Thoracic aorta (tissue), 2 donors: Measurements from ENCODE around the gene ARMC9. TPM values are rescaled to one million over a fixed set of nuclear protein-coding genes. Genes with fewer than 3 reads are reported as not detected.

Source experiments
- ATAC-seq: fragments of 150-250 bp; one replicate; pipeline ENCODE4 v1.8.0; 2017; ENCODE audit warnings: low read depth; ENCODE audit not compliant: insufficient number of reproducible peaks, low FRiP score
- DNase-seq: peaks from one replicate; pipeline ENCODE4 v3.0.0-alpha.2; 2020; ENCODE audit warnings: low spot score
- H3K27ac ChIP-seq, 2 donors: fragments of 200-600 bp; sonication (generic); 1 replicate in 1 of 2; 2 replicates in 1 of 2; pipeline ENCODE4 v1.5.1; 2016; ENCODE audit warnings: mild to moderate bottlenecking in 2 of 2, moderate library complexity in 2 of 2
- H3K27me3 ChIP-seq: fragments of 200-600 bp; sonication (generic); replicated peaks from 2 replicates; pipeline ENCODE4 v1.6.0; 2016; ENCODE audit warnings: mild to moderate bottlenecking; ENCODE audit not compliant: insufficient read depth
- H3K36me3 ChIP-seq: fragments of 200-600 bp; sonication (generic); one replicate; pipeline ENCODE4 v1.5.1; 2016
- H3K4me1 ChIP-seq, 2 donors: fragments of 200-600 bp; sonication (generic); 1 replicate in 1 of 2; 2 replicates in 1 of 2; pipeline versions ENCODE4 v1.5.1 to v1.6.0; 2016; ENCODE audit warnings: low read depth in 2 of 2, mild to moderate bottlenecking in 1 of 2; ENCODE audit not compliant: control insufficient read depth in 1 of 2
- H3K4me3 ChIP-seq: fragments of 200-600 bp; sonication (generic); 2 replicates; pipeline ENCODE4 v1.5.1; 2016; ENCODE audit warnings: mild to moderate bottlenecking
- H3K9me3 ChIP-seq: fragments of 200-600 bp; sonication (generic); 2 replicates; pipeline ENCODE4 v1.5.1; 2016
- CTCF ChIP-seq: fragments of 200-600 bp; sonication (generic); IDR thresholded peaks from one replicate; pipeline ENCODE4 v1.5.1; 2019; ENCODE audit warnings: antibody characterized with exemption
- total RNA-seq, 2 donors: library from RNA; depleted of rRNA; stranded (reverse); fragments of >200 nt; gene quantifications; one replicate each; pipeline versions ENCODE4 v1.1.0 to v1.2.3, GENCODE V29; 2016

Gene ARMC9
- total RNA-seq, 2 donors from 2014 or later, result 68.5 to 103 TPM

GRCh38 chr2:231187736-231188505 lies 10.5 kb upstream of the ARMC9 start:
- Histone ChIP-seq H3K4me3 (no peak overlapping the region), H3K4me1 (peaks cover 44 to 81% of the 10 kb centered on the region in 2 donors), H3K9me3 (no peaks in the 10 kb centered on the region), H3K36me3 (no peaks in the 10 kb centered on the region), H3K27ac (peak overlapping the region; percentile 99 to 100), H3K27me3 (no peaks in the 10 kb centered on the region)
- DNase-seq (peak; percentile 68), ATAC-seq (peak; percentile 58)
- no peak for TF ChIP-seq CTCF

- Histone ChIP-seq H3K4me1 (peaks cover 43 to 82% of the 10 kb centered on the region in 2 donors), H3K4me3 (no peak overlapping the region), H3K27me3 (no peaks in the 10 kb centered on the region), H3K9me3 (no peaks in the 10 kb centered on the region), H3K27ac (peak overlapping the region; percentile 99 to 100), H3K36me3 (no peaks in the 10 kb centered on the region)
- TF ChIP-seq CTCF, result no peak
- DNase-seq, result no peak
- ATAC-seq, result no peak
Measured at GRCh38 chr2:231188506-231189170, 9.8 kb upstream of the ARMC9 start.

- H3K4me1 ChIP-seq, result peaks cover 43 to 81% of the 10 kb centered on the region in 2 donors
Measured at GRCh38 chr2:231189171-231189530, 9.3 kb upstream of the ARMC9 start.

GRCh38 chr2:231189571-231190495 lies 8.6 kb upstream of the ARMC9 start:
- H3K4me1 ChIP-seq, result peaks cover 41 to 78% of the 10 kb centered on the region in 2 donors
- ATAC-seq (peak; percentile 38), DNase-seq (peak; percentile 52)
- peak overlapping the region; percentile 99 to 100 for H3K27ac ChIP-seq
- no peaks in the 10 kb centered on the region for H3K9me3 ChIP-seq
- no peaks in the 10 kb centered on the region for H3K27me3 ChIP-seq
- no peaks in the 10 kb centered on the region for H3K36me3 ChIP-seq
- no peak for TF ChIP-seq CTCF
- peak overlapping the region; percentile 69 for H3K4me3 ChIP-seq

More at GRCh38 chr2:231189171-231189530, 9.3 kb upstream of the ARMC9 start:
- Histone ChIP-seq H3K4me3 (no peak overlapping the region), H3K27me3 (no peaks in the 10 kb centered on the region), H3K27ac (peak overlapping the region; percentile 99 to 100), H3K9me3 (no peaks in the 10 kb centered on the region), H3K36me3 (no peaks in the 10 kb centered on the region)
- no peak for TF ChIP-seq CTCF
- ATAC-seq, result no peak
- DNase-seq, result no peak
